Activated T-helper 17 cell treated with anti-CD3 and anti-CD28 coated beads, Interleukin-2, amount 50 U/mL, for 72 hours (primary cell): Measurements from ENCODE around the gene NFE2. TPM values are rescaled to one million over a fixed set of nuclear protein-coding genes. Genes with fewer than 3 reads are reported as not detected.
"Not testable (repeated sequence)": the region's sequence is repeated elsewhere in the genome, so short reads cannot be mapped to it uniquely, and the experiment has no call there.

ENCODE experiments used
- ATAC-seq: fragments of 150-1000 bp; cut with Tn5 transposase; replicated peaks from 2 replicates; pipeline ENCODE4 v1.10.0; 2021; ENCODE audit warnings: mild to moderate bottlenecking, moderate library complexity
- H3K27ac Mint-ChIP-seq: one replicate; pipeline ENCODE4 v1.8.0; 2022; ENCODE audit warnings: mixed read lengths
- H3K27me3 Mint-ChIP-seq: one replicate; pipeline ENCODE4 v1.8.0; 2022; ENCODE audit warnings: mixed read lengths
- H3K36me3 Mint-ChIP-seq: one replicate; pipeline ENCODE4 v1.8.0; 2022; ENCODE audit warnings: low read depth, mild to moderate bottlenecking, mixed read lengths
- H3K4me1 Mint-ChIP-seq: one replicate; pipeline ENCODE4 v1.8.0; 2022; ENCODE audit warnings: mixed read lengths
- H3K4me3 Mint-ChIP-seq: one replicate; pipeline ENCODE4 v1.8.0; 2022; ENCODE audit warnings: mild to moderate bottlenecking, mixed read lengths
- H3K9me3 Mint-ChIP-seq: one replicate; pipeline ENCODE4 v1.8.0; 2022; ENCODE audit warnings: mixed read lengths
- total RNA-seq, 2 donors: library from RNA; stranded (reverse); gene quantifications; one replicate each; pipeline ENCODE4 v1.2.3, GENCODE V29; 2022

Gene NFE2
- total RNA-seq, 2 donors from 2014 or later: not detected

GRCh38 chr12:54294953-54295566 is 5.8 kb downstream of the NFE2 start:
- Mint-ChIP-seq H3K4me3 (no peak overlapping the region), H3K36me3 (no peaks in the 10 kb centered on the region), H3K9me3 (no peaks in the 10 kb centered on the region), H3K27ac (no peak overlapping the region), H3K27me3 (peaks cover 12% of the 10 kb centered on the region), H3K4me1 (peaks cover 4% of the 10 kb centered on the region)
- ATAC-seq: no peak

GRCh38 chr12:54294152-54294952 is 6.5 kb downstream of the NFE2 start:
- Mint-ChIP-seq H3K4me3 (no peak overlapping the region), H3K36me3 (no peaks in the 10 kb centered on the region), H3K27me3 (peaks cover 5% of the 10 kb centered on the region), H3K9me3 (no peaks in the 10 kb centered on the region), H3K4me1 (peaks cover 4% of the 10 kb centered on the region), H3K27ac (no peak overlapping the region)
- ATAC-seq: peak; percentile 81

GRCh38 chr12:54292931-54293241 is 7.9 kb downstream of the NFE2 start:
- peaks cover 4% of the 10 kb centered on the region for H3K4me1 Mint-ChIP-seq
- H3K27ac Mint-ChIP-seq: no peak overlapping the region
- no peaks in the 10 kb centered on the region for H3K36me3 Mint-ChIP-seq
- no peaks in the 10 kb centered on the region for H3K9me3 Mint-ChIP-seq
- no peak overlapping the region for H3K4me3 Mint-ChIP-seq
- no peaks in the 10 kb centered on the region for H3K27me3 Mint-ChIP-seq
- no peak for ATAC-seq

- no peak overlapping the region for H3K27ac Mint-ChIP-seq
Observed at GRCh38 chr12:54292083-54292930, 8.5 kb downstream of the NFE2 start.

GRCh38 chr12:54287261-54288157 is 13.3 kb downstream of the NFE2 start:
- peaks cover 17% of the 10 kb centered on the region for H3K4me1 Mint-ChIP-seq
- no peak overlapping the region for H3K4me3 Mint-ChIP-seq
- ATAC-seq: no peak
- no peaks in the 10 kb centered on the region for H3K36me3 Mint-ChIP-seq
- no peaks in the 10 kb centered on the region for H3K27me3 Mint-ChIP-seq
- no peak overlapping the region for H3K27ac Mint-ChIP-seq
- H3K9me3 Mint-ChIP-seq: no peaks in the 10 kb centered on the region

More at GRCh38 chr12:54292083-54292930, 8.5 kb downstream of the NFE2 start:
- Mint-ChIP-seq H3K4me1 (peaks cover 4% of the 10 kb centered on the region), H3K4me3 (no peak overlapping the region), H3K9me3 (no peaks in the 10 kb centered on the region), H3K36me3 (no peaks in the 10 kb centered on the region), H3K27me3 (no peaks in the 10 kb centered on the region)
- ATAC-seq: no peak

- Mint-ChIP-seq H3K4me1 (peaks cover 20% of the 10 kb centered on the region), H3K9me3 (no peaks in the 10 kb centered on the region), H3K36me3 (no peaks in the 10 kb centered on the region), H3K27ac (no peak overlapping the region), H3K4me3 (no peak overlapping the region), H3K27me3 (no peaks in the 10 kb centered on the region)
- ATAC-seq: no peak
Observed at GRCh38 chr12:54286042-54287030, 14.5 kb downstream of the NFE2 start.

GRCh38 chr12:54285150-54286041 is 15.4 kb downstream of the NFE2 start:
- no peak for ATAC-seq
- Mint-ChIP-seq H3K4me1 (peaks cover 20% of the 10 kb centered on the region), H3K4me3 (no peak overlapping the region), H3K36me3 (no peaks in the 10 kb centered on the region), H3K27me3 (no peaks in the 10 kb centered on the region), H3K27ac (peak overlapping the region; percentile 65), H3K9me3 (no peaks in the 10 kb centered on the region)

GRCh38 chr12:54284070-54284780 is 16.6 kb downstream of the NFE2 start:
- H3K4me3 Mint-ChIP-seq, H3K9me3 Mint-ChIP-seq, ATAC-seq, H3K27me3 Mint-ChIP-seq, H3K27ac Mint-ChIP-seq, H3K36me3 Mint-ChIP-seq: not testable (repeated sequence)
- peaks cover 20% of the 10 kb centered on the region for H3K4me1 Mint-ChIP-seq

GRCh38 chr12:54282949-54283593 is 17.7 kb downstream of the NFE2 start:
- Mint-ChIP-seq H3K27ac (no peak overlapping the region), H3K9me3 (no peaks in the 10 kb centered on the region), H3K36me3 (no peaks in the 10 kb centered on the region), H3K27me3 (no peaks in the 10 kb centered on the region), H3K4me3 (no peak overlapping the region), H3K4me1 (peaks cover 22% of the 10 kb centered on the region)
- no peak for ATAC-seq

- not testable (repeated sequence) for H3K9me3 Mint-ChIP-seq, H3K27me3 Mint-ChIP-seq, H3K36me3 Mint-ChIP-seq, ATAC-seq, H3K27ac Mint-ChIP-seq, H3K4me3 Mint-ChIP-seq
- H3K4me1 Mint-ChIP-seq: peaks cover 26% of the 10 kb centered on the region
Observed at GRCh38 chr12:54281694-54282093, 19.1 kb downstream of the NFE2 start.

- not testable (repeated sequence) for H3K27me3 Mint-ChIP-seq, ATAC-seq, H3K27ac Mint-ChIP-seq, H3K36me3 Mint-ChIP-seq, H3K9me3 Mint-ChIP-seq, H3K4me3 Mint-ChIP-seq
- peaks cover 30% of the 10 kb centered on the region for H3K4me1 Mint-ChIP-seq
Observed at GRCh38 chr12:54281261-54281638, 19.6 kb downstream of the NFE2 start.
